HG03039 (cell line): ENCODE data around the gene TEKT4.
"Not testable (repeated sequence)": the region's sequence is repeated elsewhere in the genome, so short reads cannot be mapped to it uniquely, and the experiment has no call there.

Experiments used
- ATAC-seq: cut with Tn5 transposase; IDR thresholded peaks from one replicate; pipeline ENCODE4 v1.9.1; 2021; ENCODE audit warnings: mild to moderate bottlenecking, moderate library complexity; ENCODE audit not compliant: unreplicated experiment

Gene TEKT4

DNA sequence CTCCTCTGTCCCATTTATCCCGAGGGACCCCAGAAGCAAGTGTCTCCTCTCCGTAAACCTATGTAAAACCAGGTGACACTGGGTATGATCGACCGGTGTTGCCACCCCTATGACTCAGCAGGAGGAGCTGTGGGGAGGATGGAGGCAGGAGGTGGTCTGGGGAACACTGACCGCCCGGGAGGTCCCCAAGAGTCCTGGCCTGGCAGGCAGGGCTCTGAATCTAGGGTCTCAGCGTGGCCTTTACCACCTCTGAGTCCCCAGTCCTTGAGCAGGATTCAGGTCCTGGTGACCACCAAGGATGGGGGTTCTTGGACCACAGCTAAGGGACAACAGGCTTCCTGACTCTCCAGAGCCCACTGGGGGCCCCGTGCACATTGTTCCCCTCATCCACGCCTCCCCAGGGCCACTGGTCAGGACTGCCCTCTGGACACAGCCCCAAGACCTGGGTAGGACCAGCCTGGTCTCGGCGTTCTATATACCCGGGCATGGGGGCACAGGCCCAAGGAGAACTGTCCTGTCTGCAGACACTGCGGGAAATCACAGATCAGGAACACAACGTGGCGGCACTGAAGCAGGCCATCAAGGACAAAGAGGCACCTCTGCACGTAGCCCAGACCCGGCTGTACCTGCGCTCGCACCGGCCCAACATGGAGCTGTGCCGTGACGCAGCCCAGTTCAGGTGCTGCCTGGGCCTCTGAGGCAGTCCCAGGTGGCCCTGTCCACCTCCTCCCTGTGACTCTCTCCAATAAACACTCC is 4.0 kb downstream of the TEKT4 start:
- ATAC-seq = no peak

DNA sequence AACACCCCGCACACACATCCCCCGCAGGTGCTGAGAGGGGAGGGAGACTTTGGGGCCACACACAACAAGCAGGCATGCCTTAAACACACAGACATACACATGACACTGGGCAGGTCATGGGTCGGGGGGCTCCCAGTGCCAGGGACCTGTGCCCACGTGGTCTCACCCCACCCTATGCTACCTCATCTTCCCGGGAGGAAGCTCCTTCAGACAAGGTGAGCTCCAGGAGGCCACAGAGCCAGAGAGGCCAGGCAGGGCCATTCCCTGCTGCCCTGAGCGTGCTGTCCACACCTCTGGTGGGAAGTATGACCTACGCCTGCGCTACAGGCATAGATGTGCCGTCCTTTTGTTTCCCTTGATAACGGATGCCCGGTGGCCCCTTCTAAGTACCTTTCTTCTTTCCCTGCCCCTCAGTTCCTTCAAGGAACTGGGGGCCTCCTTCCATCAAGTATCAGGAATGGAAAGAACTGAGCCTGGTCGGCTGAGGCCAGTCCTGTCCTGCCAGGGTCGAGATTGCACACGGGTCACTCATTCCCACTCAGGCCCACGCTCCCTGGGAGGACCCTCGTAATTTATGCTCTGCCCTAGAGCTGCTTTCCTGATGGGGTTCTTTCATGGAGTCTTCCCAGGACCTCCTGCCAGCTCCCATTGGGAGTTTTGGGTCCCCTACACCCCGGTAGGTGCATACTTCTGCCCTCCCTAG is 4.7 kb downstream of the TEKT4 start:
- no peak for ATAC-seq

DNA sequence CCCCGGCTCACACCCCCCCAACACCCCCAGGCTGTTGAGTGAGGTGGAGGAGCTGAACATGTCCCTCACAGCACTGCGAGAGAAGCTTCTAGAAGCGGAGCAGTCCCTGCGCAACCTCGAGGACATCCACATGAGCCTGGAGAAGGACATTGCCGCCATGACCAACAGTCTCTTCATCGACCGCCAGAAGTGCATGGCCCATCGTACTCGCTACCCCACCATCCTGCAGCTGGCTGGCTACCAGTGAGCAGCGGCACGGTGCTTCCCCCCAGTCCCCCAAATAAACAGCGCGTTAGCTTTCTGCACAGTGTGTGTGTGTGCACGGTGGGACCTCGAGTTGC is 5.3 kb downstream of the TEKT4 start:
- no peak for ATAC-seq

DNA sequence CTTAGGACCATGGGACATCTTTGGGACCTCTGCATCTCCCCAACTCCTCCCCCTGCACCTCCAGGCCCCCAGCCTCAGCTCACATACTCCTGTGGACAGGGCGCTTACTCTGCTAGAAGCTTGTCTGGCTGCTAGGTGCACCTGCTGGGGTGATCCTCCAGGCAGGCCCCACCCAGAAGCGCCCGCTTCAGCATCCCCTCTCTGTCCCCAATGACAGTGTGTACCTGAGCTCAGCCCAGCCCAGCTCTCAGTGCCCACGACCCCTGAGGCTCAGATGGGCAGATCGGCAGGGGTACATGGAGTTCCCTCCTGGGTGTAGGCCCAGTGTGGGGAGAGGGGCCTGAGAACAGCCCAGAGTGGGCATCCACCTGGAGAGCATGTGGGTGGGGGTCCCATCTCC is 5.9 kb downstream of the TEKT4 start:
- ATAC-seq = no peak

DNA sequence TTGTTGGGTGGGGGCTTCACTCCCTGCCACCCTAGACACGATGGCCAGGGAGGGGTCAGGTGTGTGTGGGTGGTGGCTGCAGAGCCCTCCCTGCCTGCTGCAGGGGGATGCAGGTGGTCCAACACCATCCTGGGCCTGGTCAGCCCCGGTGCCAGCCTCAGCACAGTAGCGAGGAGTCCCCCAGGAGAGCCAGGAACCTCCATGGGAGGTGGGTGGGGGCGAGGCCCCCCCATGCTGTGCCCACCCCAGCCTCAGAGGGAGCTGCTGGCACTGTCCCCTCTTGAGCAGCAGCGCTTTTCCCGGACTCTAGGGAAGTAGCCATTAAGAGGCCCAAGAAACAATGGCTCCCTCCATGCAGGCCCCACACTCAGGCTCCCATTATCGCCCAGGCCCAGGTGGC is 7.3 kb downstream of the TEKT4 start:
- ATAC-seq = not testable (repeated sequence)

DNA sequence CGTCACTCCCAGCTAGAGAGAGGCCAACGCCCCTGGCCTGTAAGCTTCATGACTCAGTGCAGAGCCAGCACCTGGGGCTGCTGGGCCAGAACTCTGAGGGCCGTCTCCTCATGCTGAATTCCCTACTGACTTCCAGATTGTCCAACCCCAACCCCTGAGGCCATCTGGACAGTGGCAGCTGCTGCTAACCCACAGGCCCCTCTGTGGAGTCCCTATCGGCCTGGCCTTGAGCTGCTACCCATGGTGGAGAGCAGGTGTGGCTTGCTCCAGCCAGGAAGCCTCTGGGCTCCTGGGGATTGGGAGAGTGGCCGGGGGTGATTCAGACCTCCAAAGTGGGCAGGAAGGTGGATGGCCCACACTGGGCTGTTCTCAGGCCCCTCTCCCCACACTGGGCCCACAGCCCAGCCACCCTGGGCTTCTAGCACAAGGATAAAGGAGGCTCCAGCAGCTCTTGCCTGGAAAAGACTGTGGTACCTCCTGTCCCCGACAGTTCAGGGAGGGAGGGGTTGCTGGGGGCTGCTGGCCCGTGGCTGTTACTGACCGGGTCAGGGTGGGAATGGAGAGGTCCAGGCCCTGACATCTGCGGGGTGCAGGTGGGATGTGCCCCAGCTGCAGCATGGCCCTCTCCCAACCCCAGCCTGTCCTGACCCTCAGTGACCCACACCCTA is 8.2 kb downstream of the TEKT4 start:
- ATAC-seq = no peak

DNA sequence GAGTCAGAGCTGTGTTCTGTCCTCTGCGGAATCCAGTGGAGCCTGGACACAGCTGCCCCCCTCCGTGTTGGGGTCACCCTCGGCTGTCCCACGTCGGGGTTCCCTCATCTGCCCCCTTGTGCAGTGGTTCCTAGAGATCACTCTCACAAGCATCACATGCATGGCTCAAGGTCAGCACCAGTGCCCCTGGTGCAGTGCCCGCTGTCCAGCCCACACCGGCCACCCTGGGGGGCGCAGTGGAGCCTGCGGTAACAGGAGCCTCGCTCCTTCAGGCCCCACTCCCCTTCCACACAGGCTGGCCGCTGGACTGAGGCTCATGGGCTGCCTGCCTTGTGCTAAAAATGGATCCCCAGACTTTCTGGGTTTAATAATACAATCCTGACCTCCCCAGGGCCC is 8.8 kb downstream of the TEKT4 start:
- no peak for ATAC-seq

DNA sequence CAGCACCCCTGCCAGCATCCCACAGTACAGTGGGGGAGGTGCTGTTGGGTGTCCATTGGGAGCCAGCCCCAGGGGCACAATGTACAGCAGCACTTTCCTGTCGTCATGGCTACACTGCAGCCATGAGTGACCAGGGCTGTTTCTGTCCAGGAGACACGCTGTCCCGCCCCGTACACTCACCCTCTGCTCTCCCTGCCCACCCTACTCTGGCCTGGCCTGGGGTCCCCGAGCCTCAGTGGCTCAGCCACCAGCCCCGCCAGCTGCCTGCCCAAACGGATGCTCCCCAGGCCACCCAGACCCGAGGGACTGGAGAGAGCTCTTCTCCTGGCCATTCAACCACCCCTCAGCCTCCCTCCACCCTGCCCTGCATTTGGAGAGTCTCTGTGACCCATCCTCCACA is 9.3 kb downstream of the TEKT4 start:
- ATAC-seq = no peak

DNA sequence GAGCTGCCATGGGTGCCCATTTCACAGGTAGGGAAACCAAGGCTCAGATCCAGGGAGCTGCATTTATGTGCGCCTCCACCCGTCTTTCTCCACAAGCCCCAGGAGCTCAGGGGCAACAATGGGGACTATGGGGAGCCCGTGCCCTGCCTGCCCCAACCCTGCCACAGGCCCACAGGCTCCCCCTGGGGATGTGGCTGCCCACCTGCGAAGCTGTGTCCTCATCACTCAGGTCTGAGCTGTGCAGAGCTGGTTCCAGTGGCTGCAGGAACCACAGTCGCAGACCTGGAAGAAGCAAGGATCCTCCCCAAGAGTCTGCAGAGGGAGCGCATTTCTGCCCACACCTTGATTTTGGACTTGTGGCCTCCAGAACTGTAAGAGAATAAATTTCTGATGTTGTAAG is 9.8 kb downstream of the TEKT4 start:
- no peak for ATAC-seq

DNA sequence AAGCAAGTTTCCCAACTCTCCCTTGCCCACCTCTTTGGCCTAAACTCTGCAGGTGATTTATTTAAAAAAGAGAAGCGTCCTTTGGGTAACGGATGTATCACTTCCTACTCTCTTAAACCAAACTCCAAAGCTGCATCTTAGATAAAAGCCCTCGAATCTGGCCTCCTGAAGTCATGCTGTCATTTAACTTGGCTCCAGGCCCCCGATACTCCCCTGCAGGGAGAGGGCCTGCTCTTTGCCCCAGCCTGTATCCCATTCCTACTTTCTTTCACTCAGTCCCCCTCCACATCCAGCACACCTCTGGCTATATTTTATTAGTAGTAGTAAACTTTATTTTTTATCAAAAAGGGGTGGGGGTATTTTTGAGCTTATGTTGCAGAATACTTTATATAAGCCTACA is 19.0 kb downstream of the TEKT4 start:
- ATAC-seq = no peak

DNA sequence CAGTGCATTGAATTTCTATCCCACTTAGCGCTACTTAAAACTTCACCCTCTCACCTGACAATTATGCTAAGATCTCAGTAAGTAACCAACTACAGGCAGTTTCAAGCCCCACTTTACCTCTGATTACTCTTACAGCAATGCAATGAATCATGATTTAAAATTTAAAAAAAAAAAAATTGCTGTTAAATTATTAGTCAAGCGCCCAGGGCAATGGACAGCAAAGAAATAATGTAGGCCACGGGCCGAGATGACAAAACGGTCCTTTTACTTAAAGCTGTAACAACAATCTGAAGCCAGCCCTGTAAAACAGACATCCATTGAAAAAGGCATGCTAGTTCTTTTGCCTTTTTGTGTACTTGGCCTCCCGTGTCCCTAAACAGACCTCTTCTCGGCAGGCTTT is 24.0 kb downstream of the TEKT4 start:
- ATAC-seq = not testable (repeated sequence)

DNA sequence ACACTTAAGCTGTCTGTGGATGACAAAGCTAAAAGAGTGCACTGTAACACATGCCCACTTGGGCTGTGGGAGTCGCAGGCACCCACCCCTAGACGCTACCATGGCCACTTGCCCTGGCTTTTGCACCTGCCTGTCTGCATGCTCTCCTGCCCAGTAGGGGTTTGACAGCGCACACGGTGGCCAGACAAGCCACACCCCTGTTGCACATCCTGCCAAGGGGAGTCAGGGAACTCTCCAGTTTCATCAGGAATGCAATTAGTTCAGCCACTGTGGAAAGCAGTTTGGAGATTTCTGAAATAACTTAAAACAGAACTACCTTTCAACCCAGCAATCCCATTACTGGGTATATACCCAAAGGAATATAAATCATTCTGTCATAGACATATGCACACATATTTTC is 35.7 kb downstream of the TEKT4 start:
- ATAC-seq = not testable (repeated sequence)

DNA sequence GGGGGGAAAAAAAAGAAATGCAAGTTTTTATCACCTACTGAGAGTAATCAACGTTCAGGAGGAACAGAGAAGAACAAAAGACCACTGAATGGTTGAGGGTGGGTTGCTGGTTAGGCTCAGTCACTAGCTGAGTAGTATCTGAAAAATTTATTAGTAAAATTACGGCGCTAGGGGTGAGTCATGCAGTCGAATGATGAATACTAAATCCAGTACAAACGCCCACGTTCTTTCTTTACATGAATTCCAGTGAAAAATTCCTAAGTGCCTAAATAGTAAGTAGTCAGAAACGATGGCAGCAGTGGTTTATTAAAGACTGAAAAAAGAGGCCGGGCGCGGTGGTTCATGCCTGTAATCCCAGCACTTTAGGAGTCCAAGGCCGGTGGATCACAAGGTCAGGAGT is 52.0 kb downstream of the TEKT4 start:
- ATAC-seq = no peak

DNA sequence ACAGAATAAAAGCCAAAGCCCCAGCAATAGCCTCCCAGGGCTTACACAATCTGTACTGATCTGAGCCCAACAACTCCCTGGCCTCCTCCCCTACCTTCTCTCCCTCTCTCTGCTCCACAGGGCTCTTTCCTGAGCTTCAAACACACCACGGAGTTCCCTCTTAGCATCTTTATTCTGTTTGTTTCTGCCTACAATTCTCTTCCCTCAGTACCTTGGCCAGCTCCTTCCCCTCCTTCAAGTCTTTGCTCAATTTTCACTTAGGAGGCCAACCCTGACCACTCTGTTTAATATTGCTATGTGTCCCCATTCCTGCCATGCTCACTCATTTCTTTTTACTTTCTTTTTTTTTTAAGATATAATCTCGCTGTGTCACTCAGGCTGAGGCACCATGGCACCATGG is 53.8 kb downstream of the TEKT4 start:
- not testable (repeated sequence) for ATAC-seq
